ENCODE results near the gene NAA11.

The NAA11 gene

GRCh38 chr4:79272126-79272525 lies 53.7 kb downstream of the NAA11 start:
- TF ChIP-seq CTCF (conservative IDR thresholded peaks at IDR 0.05; ENCODE audit: low read depth, low read length), result no peak
- H3K4me3 ChIP-seq (ENCODE audit: low read length), result no peak overlapping the region
- DNase-seq (ENCODE audit: low read depth), result no peak

GRCh38 chr4:79267671-79268070 lies 58.2 kb downstream of the NAA11 start:
- H3K4me3 ChIP-seq (ENCODE audit: low read length), result no peak overlapping the region
- no peak for DNase-seq (ENCODE audit: low read depth)
- no peak for TF ChIP-seq CTCF (conservative IDR thresholded peaks at IDR 0.05; ENCODE audit: low read depth, low read length)

Data from retinal pigment epithelial cell (primary cell).